Measurements from ENCODE around the gene COL8A2.

- TF ChIP-seq FOXM1 (IDR thresholded peaks at IDR 0.05; ENCODE audit: borderline replicate concordance) (no peak), SP1 (IDR thresholded peaks at IDR 0.05) (no peak), FOXA1 (IDR thresholded peaks at IDR 0.05) (no peak)
Measured at GRCh38 chr1:36172983-36173382, 48.0 kb upstream of the COL8A2 start.
